Body of pancreas (tissue), 4 donors: ENCODE results near the gene CNOT1.

Source experiments
- CTCF ChIP-seq, 7 experiments: fragments of 450-650 bp in 4 of 7; fragments of 200-600 bp in 3 of 7; sonication (generic) in 3 of 7; IDR thresholded peaks; one replicate each; pipeline ENCODE4 v1.5.1; 2016 to 2019; ENCODE audit warnings: antibody characterized with exemption in 7 of 7
- POLR2A ChIP-seq, 3 donors: fragments of 450-650 bp; IDR thresholded peaks; one replicate each; pipeline ENCODE4 v1.6.1; 2016; ENCODE audit warnings: antibody characterized with exemption in 3 of 3, mild to moderate bottlenecking in 2 of 3

GRCh38 chr16:58655215-58655596 is 25.6 kb upstream of the CNOT1 start:
- TF ChIP-seq CTCF (IDR thresholded peaks at IDR 0.05) (no peak), POLR2A (IDR thresholded peaks at IDR 0.05) (no peak)
